Ectodermal cell (in vitro differentiated cells): Measurements from ENCODE around the gene HS3ST4.
"Not testable (repeated sequence)": the region's sequence is repeated elsewhere in the genome, so short reads cannot be mapped to it uniquely, and the experiment has no call there.

Experiments used
- H3K27ac ChIP-seq: 2 replicates; pipeline ENCODE4 v1.7.0; 2013; ENCODE audit warnings: mild to moderate bottlenecking, low read depth, low read length; ENCODE audit not compliant: insufficient read depth, poor library complexity, severe bottlenecking
- H3K27me3 ChIP-seq: 2 replicates; pipeline ENCODE4 v1.7.0; 2013; ENCODE audit warnings: mild to moderate bottlenecking, low read length; ENCODE audit not compliant: insufficient read depth, control insufficient read depth, poor library complexity, severe bottlenecking
- H3K36me3 ChIP-seq: one replicate; pipeline ENCODE4 v1.7.0; 2013; ENCODE audit warnings: low read length; ENCODE audit not compliant: control insufficient read depth, insufficient read depth
- H3K4me1 ChIP-seq: one replicate; pipeline ENCODE4 v1.7.0; 2013; ENCODE audit warnings: low read length; ENCODE audit not compliant: control insufficient read depth, insufficient read depth
- H3K4me3 ChIP-seq: 2 replicates; pipeline ENCODE4 v1.7.0; 2013; ENCODE audit warnings: low read depth, low read length, control low read depth; ENCODE audit not compliant: insufficient read depth
- H3K9me3 ChIP-seq: 2 replicates; pipeline ENCODE4 v1.7.0; 2013; ENCODE audit warnings: mild to moderate bottlenecking, low read length, moderate library complexity; ENCODE audit not compliant: control insufficient read depth
- WGBS, 2 experiments: methylation state at CpG; one replicate each; pipeline ENCODE4 v1.1.7; 2013; ENCODE audit warnings: missing lambda C conversion rate in 2 of 2; 5-methylcytosine and 5-hydroxymethylcytosine counted together

The HS3ST4 gene

GRCh38 chr16:25771812-25772568 is 80.2 kb downstream of the HS3ST4 start:
- Histone ChIP-seq H3K4me1 (no peaks in the 10 kb centered on the region), H3K27me3 (no peaks in the 10 kb centered on the region), H3K36me3 (no peaks in the 10 kb centered on the region), H3K9me3 (no peaks in the 10 kb centered on the region), H3K4me3 (no peak overlapping the region), H3K27ac (no peak overlapping the region)
- WGBS, 2 experiments: 91 to 99% methylated on average over 5 of the region's 5 CpGs

- H3K9me3 ChIP-seq, H3K36me3 ChIP-seq, H3K4me3 ChIP-seq, H3K4me1 ChIP-seq, H3K27me3 ChIP-seq, H3K27ac ChIP-seq: not testable (repeated sequence)
- 93 to 98% methylated on average over 2 of the region's 2 CpGs for WGBS, 2 experiments
Observed at GRCh38 chr16:25776214-25776613, 84.5 kb downstream of the HS3ST4 start.

GRCh38 chr16:25783226-25783625 is 91.5 kb downstream of the HS3ST4 start:
- H3K4me3 ChIP-seq: no peak overlapping the region
- H3K36me3 ChIP-seq: no peaks in the 10 kb centered on the region
- H3K4me1 ChIP-seq: peaks cover 13% of the 10 kb centered on the region
- H3K27me3 ChIP-seq: no peaks in the 10 kb centered on the region
- no peak overlapping the region for H3K27ac ChIP-seq
- 87 to 92% methylated on average over 1 of the region's 1 CpG for WGBS, 2 experiments
- no peaks in the 10 kb centered on the region for H3K9me3 ChIP-seq

- no peaks in the 10 kb centered on the region for H3K9me3 ChIP-seq
- H3K27me3 ChIP-seq: no peaks in the 10 kb centered on the region
- WGBS, 2 experiments: 76 to 83% methylated on average over 2 to 4 of the region's 4 CpGs
- peaks cover 13% of the 10 kb centered on the region for H3K4me1 ChIP-seq
- H3K36me3 ChIP-seq: no peaks in the 10 kb centered on the region
- H3K4me3 ChIP-seq: no peak overlapping the region
- no peak overlapping the region for H3K27ac ChIP-seq
Observed at GRCh38 chr16:25785361-25785760, 93.6 kb downstream of the HS3ST4 start.

- no peak overlapping the region for H3K4me3 ChIP-seq
- WGBS, 2 experiments: 94 to 100% methylated on average over 2 to 3 of the region's 4 CpGs
- H3K36me3 ChIP-seq: no peaks in the 10 kb centered on the region
Observed at GRCh38 chr16:25786748-25787147, 95.0 kb downstream of the HS3ST4 start.

GRCh38 chr16:25788637-25789036 is 96.9 kb downstream of the HS3ST4 start:
- no peak overlapping the region for H3K4me3 ChIP-seq
- WGBS, 2 experiments: 95 to 100% methylated on average over 1 of the region's 1 CpG
- H3K27ac ChIP-seq: no peak overlapping the region

More at GRCh38 chr16:25786748-25787147, 95.0 kb downstream of the HS3ST4 start:
- Histone ChIP-seq H3K27me3 (no peaks in the 10 kb centered on the region), H3K27ac (no peak overlapping the region), H3K9me3 (no peaks in the 10 kb centered on the region), H3K4me1 (peaks cover 13% of the 10 kb centered on the region)

GRCh38 chr16:25796239-25796638 is 104.5 kb downstream of the HS3ST4 start:
- 89 to 95% methylated on average over 4 of the region's 4 CpGs for WGBS, 2 experiments
- no peak overlapping the region for H3K27ac ChIP-seq
- no peak overlapping the region for H3K4me3 ChIP-seq
- H3K36me3 ChIP-seq: no peaks in the 10 kb centered on the region
- no peaks in the 10 kb centered on the region for H3K9me3 ChIP-seq
- H3K4me1 ChIP-seq: no peaks in the 10 kb centered on the region
- H3K27me3 ChIP-seq: no peaks in the 10 kb centered on the region

More at GRCh38 chr16:25788637-25789036, 96.9 kb downstream of the HS3ST4 start:
- Histone ChIP-seq H3K27me3 (no peaks in the 10 kb centered on the region), H3K9me3 (no peaks in the 10 kb centered on the region), H3K36me3 (no peaks in the 10 kb centered on the region), H3K4me1 (no peaks in the 10 kb centered on the region)

GRCh38 chr16:25798065-25798464 is 106.3 kb downstream of the HS3ST4 start:
- Histone ChIP-seq H3K4me1 (no peaks in the 10 kb centered on the region), H3K36me3 (no peaks in the 10 kb centered on the region), H3K27ac (no peak overlapping the region), H3K4me3 (no peak overlapping the region), H3K9me3 (no peaks in the 10 kb centered on the region), H3K27me3 (no peaks in the 10 kb centered on the region)
- 100% methylated on average over 1 of the region's 1 CpG for WGBS, 2 experiments

- Histone ChIP-seq H3K27ac (no peak overlapping the region), H3K9me3 (no peaks in the 10 kb centered on the region), H3K27me3 (no peaks in the 10 kb centered on the region), H3K4me3 (no peak overlapping the region), H3K36me3 (no peaks in the 10 kb centered on the region), H3K4me1 (no peaks in the 10 kb centered on the region)
- WGBS, 2 experiments: 89 to 96% methylated on average over 1 of the region's 1 CpG
Observed at GRCh38 chr16:25799816-25800215, 108.1 kb downstream of the HS3ST4 start.

GRCh38 chr16:25812215-25812614 is 120.5 kb downstream of the HS3ST4 start:
- no peaks in the 10 kb centered on the region for H3K36me3 ChIP-seq
- no peak overlapping the region for H3K27ac ChIP-seq
- H3K4me1 ChIP-seq: no peaks in the 10 kb centered on the region
- 88 to 92% methylated on average over 5 of the region's 5 CpGs for WGBS, 2 experiments
- H3K9me3 ChIP-seq: no peaks in the 10 kb centered on the region
- H3K4me3 ChIP-seq: no peak overlapping the region
- H3K27me3 ChIP-seq: no peaks in the 10 kb centered on the region
